Panc1 (cell line): ENCODE data around the gene SLC13A3. TPM values are rescaled to one million over a fixed set of nuclear protein-coding genes. Genes with fewer than 3 reads are reported as not detected.

Experiments used
- ATAC-seq: fragments of 200-7000 bp; cut with Tn5 transposase; 2 replicates; pipeline ENCODE4 v1.9.1; 2020; ENCODE audit warnings: mild to moderate bottlenecking, moderate library complexity
- BruUV-seq: library from RNA; stranded (reverse); fragments of 400-500 nt; replicated peaks from 2 replicates; lab custom pipeline; 2021; lab: Mats Ljungman, UMichigan
- CTCF ChIA-PET: fragments of 300-600 bp; sonication (Branson Sonifier 250); formaldehyde crosslinking; loops from one replicate; lab custom pipeline; 2022; ENCODE audit warnings: antibody characterized with exemption; lab: Charles Lee
- POLR2A ChIA-PET: fragments of 300-600 bp; sonication (Branson Sonifier 250); formaldehyde crosslinking; loops from one replicate; lab custom pipeline; 2022; ENCODE audit warnings: antibody characterized with exemption; lab: Charles Lee
- DNase-seq: peaks from one replicate; pipeline ENCODE4 v3.0.0-alpha.2; 2010; ENCODE audit warnings: low read depth, low spot score
- H3K27ac ChIP-seq: 2 replicates; pipeline ENCODE4 v1.5.1; 2011; ENCODE audit warnings: mild to moderate bottlenecking, low read length, inconsistent platforms
- H3K27me3 ChIP-seq: fragments of 200-500 bp; sonication (Bioruptor generic); 2 replicates; pipeline ENCODE4 v1.6.0; 2014; ENCODE audit warnings: low read length, inconsistent platforms; ENCODE audit not compliant: control insufficient read depth, insufficient read depth
- H3K36me3 ChIP-seq: fragments of 200-500 bp; sonication (Bioruptor generic); 2 replicates; pipeline ENCODE4 v1.5.1; 2014; ENCODE audit warnings: inconsistent platforms, mild to moderate bottlenecking, low read length, moderate library complexity; ENCODE audit not compliant: control insufficient read depth, insufficient read depth
- H3K4me1 ChIP-seq: 2 replicates; pipeline ENCODE4 v1.5.1; 2011; ENCODE audit warnings: inconsistent platforms, mild to moderate bottlenecking, low read length, moderate library complexity; ENCODE audit not compliant: control insufficient read depth, insufficient read depth
- H3K4me3 ChIP-seq, 2 experiments: 2 replicates each; pipeline ENCODE4 v1.5.1; 2011 to 2012; ENCODE audit warnings: low read depth in 2 of 2, low read length in 2 of 2, mild to moderate bottlenecking in 2 of 2, inconsistent platforms in 1 of 2, moderate library complexity in 1 of 2
- H3K9me3 ChIP-seq: fragments of 200-500 bp; sonication (Bioruptor generic); 2 replicates; pipeline ENCODE4 v1.5.1; 2014; ENCODE audit warnings: low read depth, mild to moderate bottlenecking, inconsistent platforms, low read length, moderate library complexity; ENCODE audit not compliant: control insufficient read depth, insufficient read depth
- POLR2AphosphoS5 ChIP-seq: IDR thresholded peaks from 2 replicates; pipeline ENCODE4 v1.6.1; 2012; ENCODE audit warnings: mild to moderate bottlenecking, low read depth, low read length, moderate library complexity
- SIN3A ChIP-seq: IDR thresholded peaks from 2 replicates; pipeline ENCODE4 v1.6.1; 2012; ENCODE audit warnings: low read depth, mild to moderate bottlenecking, low read length, moderate library complexity, borderline replicate concordance; ENCODE audit not compliant: insufficient read depth
- TCF7L2 ChIP-seq: IDR thresholded peaks from 2 replicates; pipeline ENCODE4 v1.6.1; 2011; ENCODE audit warnings: mild to moderate bottlenecking, low read depth, low read length, inconsistent platforms
- in situ Hi-C: cut with HindIII; loops from 2 replicates; pipeline ENCODE4 v1.10.0; 2016; ENCODE audit warnings: low sequenced_read_pairs, low pct_unique_long_range_greater_than_20kb
- intact Hi-C: fragments of 100-400 bp; cut with micrococcal nuclease; formaldehyde crosslinking; loops from one replicate; pipeline ENCODE4 v1.10.0; 2022; ENCODE audit not compliant: unreplicated experiment
- total RNA-seq: library from RNA; stranded (reverse); gene quantifications from one replicate; pipeline ENCODE4 v1.2.1, GENCODE V29; 2021; ENCODE audit not compliant: unreplicated experiment
- TF ChIP-seq, protein P1 (sequence below): fragments of 450-650 bp; IDR thresholded peaks from 2 replicates; pipeline ENCODE4 v1.5.1; 2017; ENCODE audit warnings: mild to moderate bottlenecking
- TF ChIP-seq, protein P2 (sequence below), 2 experiments: IDR thresholded peaks; 2 replicates each; pipeline ENCODE4 v1.6.1; 2011 to 2012; ENCODE audit warnings: low read depth in 2 of 2, control low read depth in 1 of 2, low read length in 1 of 2, mild to moderate bottlenecking in 1 of 2, moderate library complexity in 1 of 2; ENCODE audit not compliant: insufficient read depth in 1 of 2

SLC13A3 gene
- total RNA-seq, 1 experiment from 2014 or later = 0.31 TPM

DNA sequence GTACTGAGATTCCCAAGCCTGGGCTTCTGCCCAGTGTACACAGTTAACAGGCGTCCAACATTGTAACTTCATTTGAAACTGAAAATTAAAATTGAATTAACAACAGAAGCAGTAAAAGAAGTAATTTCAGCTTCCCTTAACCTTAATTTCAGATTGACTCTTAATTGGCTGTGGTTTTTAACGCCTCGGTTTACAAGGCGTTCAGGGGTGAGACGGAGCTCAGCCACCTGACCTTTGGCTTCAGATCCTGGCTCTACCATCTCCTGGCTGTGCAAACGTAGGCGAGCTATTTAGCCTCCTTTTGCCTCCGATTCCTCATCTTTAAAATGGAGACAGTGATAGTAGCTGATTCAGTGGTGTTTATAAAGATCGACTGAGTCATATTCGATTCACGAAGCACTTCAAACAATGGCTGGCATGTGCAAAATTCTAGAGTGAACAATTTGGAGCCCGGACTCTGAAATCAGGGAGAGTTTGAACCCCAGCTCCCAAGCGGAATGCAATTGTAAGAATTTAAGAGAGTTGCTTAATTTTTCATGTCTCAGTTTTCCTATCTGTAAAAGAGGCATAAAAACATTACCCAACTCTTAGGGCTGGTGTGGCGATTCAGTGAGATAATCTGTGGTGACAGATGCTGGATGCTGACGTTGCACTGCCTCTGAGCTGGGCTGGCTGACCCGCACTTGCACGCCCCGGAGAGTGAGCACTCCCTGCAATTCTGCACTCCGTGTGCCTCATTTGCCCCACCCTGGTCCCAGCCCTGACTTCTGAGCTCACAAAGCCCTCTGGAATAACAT, 77.3 kb downstream of the SLC13A3 start:
- Histone ChIP-seq H3K27ac (no peak overlapping the region), H3K36me3 (no peaks in the 10 kb centered on the region), H3K27me3 (no peaks in the 10 kb centered on the region; the same call in 1 of the 2 replicates), H3K4me3 (no peak overlapping the region), H3K9me3 (no peaks in the 10 kb centered on the region), H3K4me1 (no peaks in the 10 kb centered on the region)
- ATAC-seq = no peak
- BruUV-seq = no TSS peak
- no peak for TF ChIP-seq TCF7L2
- TF ChIP-seq, protein P1, sequence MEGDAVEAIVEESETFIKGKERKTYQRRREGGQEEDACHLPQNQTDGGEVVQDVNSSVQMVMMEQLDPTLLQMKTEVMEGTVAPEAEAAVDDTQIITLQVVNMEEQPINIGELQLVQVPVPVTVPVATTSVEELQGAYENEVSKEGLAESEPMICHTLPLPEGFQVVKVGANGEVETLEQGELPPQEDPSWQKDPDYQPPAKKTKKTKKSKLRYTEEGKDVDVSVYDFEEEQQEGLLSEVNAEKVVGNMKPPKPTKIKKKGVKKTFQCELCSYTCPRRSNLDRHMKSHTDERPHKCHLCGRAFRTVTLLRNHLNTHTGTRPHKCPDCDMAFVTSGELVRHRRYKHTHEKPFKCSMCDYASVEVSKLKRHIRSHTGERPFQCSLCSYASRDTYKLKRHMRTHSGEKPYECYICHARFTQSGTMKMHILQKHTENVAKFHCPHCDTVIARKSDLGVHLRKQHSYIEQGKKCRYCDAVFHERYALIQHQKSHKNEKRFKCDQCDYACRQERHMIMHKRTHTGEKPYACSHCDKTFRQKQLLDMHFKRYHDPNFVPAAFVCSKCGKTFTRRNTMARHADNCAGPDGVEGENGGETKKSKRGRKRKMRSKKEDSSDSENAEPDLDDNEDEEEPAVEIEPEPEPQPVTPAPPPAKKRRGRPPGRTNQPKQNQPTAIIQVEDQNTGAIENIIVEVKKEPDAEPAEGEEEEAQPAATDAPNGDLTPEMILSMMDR = no peak
- no peak for TF ChIP-seq POLR2AphosphoS5
- TF ChIP-seq, protein P2, sequence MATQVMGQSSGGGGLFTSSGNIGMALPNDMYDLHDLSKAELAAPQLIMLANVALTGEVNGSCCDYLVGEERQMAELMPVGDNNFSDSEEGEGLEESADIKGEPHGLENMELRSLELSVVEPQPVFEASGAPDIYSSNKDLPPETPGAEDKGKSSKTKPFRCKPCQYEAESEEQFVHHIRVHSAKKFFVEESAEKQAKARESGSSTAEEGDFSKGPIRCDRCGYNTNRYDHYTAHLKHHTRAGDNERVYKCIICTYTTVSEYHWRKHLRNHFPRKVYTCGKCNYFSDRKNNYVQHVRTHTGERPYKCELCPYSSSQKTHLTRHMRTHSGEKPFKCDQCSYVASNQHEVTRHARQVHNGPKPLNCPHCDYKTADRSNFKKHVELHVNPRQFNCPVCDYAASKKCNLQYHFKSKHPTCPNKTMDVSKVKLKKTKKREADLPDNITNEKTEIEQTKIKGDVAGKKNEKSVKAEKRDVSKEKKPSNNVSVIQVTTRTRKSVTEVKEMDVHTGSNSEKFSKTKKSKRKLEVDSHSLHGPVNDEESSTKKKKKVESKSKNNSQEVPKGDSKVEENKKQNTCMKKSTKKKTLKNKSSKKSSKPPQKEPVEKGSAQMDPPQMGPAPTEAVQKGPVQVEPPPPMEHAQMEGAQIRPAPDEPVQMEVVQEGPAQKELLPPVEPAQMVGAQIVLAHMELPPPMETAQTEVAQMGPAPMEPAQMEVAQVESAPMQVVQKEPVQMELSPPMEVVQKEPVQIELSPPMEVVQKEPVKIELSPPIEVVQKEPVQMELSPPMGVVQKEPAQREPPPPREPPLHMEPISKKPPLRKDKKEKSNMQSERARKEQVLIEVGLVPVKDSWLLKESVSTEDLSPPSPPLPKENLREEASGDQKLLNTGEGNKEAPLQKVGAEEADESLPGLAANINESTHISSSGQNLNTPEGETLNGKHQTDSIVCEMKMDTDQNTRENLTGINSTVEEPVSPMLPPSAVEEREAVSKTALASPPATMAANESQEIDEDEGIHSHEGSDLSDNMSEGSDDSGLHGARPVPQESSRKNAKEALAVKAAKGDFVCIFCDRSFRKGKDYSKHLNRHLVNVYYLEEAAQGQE (IDR thresholded peaks at IDR 0.05; ENCODE audit: insufficient read depth in 1 of 2, low read depth in 2 of 2, low read length in 1 of 2) = no peak
- no peak for TF ChIP-seq SIN3A
- no peak for DNase-seq
- CTCF ChIA-PET = interaction anchor here (0.6 kb wide), 1 partner anchor 23 kb away, joined by 3 read pairs; no protein-coding TSS in a partner anchor
- in situ Hi-C loops = no loop called here
- intact Hi-C loops = no loop called here
- POLR2A ChIA-PET = interaction anchor here (0.6 kb wide), 1 partner anchor 640 kb away, joined by 7 read pairs; no protein-coding TSS in a partner anchor

DNA sequence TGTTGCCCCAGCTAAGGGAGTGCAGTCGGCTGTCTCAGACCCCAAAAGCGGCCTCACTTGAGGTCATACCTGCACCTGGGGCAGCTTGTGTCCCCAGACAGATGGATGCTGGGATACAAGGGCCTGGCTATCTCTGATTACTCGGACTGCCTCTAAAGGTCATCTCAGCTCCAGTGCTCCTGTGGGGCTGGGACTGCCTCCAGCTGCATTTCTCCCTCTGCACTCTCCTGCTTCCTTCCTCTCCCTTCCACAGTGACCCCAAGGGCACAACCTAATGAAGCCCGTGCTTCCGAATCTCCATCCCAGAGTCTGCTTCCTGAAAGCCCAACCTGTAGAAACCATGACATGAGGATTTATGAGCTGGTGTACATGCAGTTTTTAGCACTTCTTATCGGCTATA, 78.0 kb downstream of the SLC13A3 start:
- in situ Hi-C loops = no loop called here
- no peak for DNase-seq
- H3K4me3 ChIP-seq = no peak overlapping the region
- H3K9me3 ChIP-seq = no peaks in the 10 kb centered on the region
- POLR2A ChIA-PET = no interaction called here
- no peaks in the 10 kb centered on the region for H3K36me3 ChIP-seq
- ATAC-seq = no peak
- H3K27ac ChIP-seq = no peak overlapping the region
- BruUV-seq = no TSS peak
- TF ChIP-seq, protein P1 = no peak
- no peak for TF ChIP-seq POLR2AphosphoS5
- TF ChIP-seq TCF7L2 = no peak
- no peak for TF ChIP-seq SIN3A
- TF ChIP-seq, protein P2 (IDR thresholded peaks at IDR 0.05; ENCODE audit: insufficient read depth in 1 of 2, low read depth in 2 of 2, low read length in 1 of 2) = no peak
- intact Hi-C loops = no loop called here
- peaks cover 3% of the 10 kb centered on the region; the same call in 1 of the 2 replicates for H3K4me1 ChIP-seq
- CTCF ChIA-PET = interaction anchor here (0.6 kb wide), 1 partner anchor 22 kb away, joined by 3 read pairs; no protein-coding TSS in a partner anchor
- H3K27me3 ChIP-seq = no peaks in the 10 kb centered on the region; the same call in 1 of the 2 replicates
